CD4-positive, alpha-beta T cell treated with Interferon gamma for 1 hour (primary cell): ENCODE data around the gene IDH1.

Experiments
- DNase-seq: peaks from one replicate; pipeline ENCODE4 v3.0.0-alpha.2; 2020

Gene IDH1

GRCh38 chr2:208208335-208209085 lies 46.4 kb downstream of the IDH1 start:
- no peak for DNase-seq

- DNase-seq: no peak
Observed at GRCh38 chr2:208207769-208208168, 47.1 kb downstream of the IDH1 start.

- no peak for DNase-seq
Observed at GRCh38 chr2:208204166-208204565, 50.7 kb downstream of the IDH1 start.

DNA sequence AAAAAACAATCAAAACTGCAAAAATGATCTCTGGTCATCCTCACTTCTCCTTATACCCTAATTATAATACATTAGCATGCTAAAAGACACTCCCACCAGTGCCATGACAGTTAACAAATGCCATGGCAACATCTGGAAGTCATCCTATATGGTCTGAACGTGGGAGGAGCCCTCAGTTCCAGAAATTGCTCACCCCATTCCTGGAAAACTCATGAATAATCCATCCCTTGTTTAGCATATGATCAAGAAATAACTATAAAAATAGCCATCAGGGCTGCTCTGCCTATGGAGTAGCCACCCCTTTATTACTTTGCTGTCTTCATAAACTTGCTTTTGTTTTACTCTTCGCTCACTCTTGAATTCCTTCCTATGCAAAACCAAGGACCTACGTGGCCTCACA lies 59.3 kb downstream of the IDH1 start:
- DNase-seq: no peak

GRCh38 chr2:208192611-208193236 lies 62.1 kb downstream of the IDH1 start:
- no peak for DNase-seq

- no peak for DNase-seq
Observed at GRCh38 chr2:208189810-208190503, 64.9 kb downstream of the IDH1 start, which contains the start of gene C2orf80. C2orf80 (minus strand) TSS chr2:208190030; CDS start chr2:208186986, 3,044 bp downstream.

GRCh38 chr2:208189069-208189809 lies 65.6 kb downstream of the IDH1 start:
- DNase-seq: no peak

- no peak for DNase-seq
Observed at GRCh38 chr2:208186893-208187292, 68.0 kb downstream of the IDH1 start.

DNA sequence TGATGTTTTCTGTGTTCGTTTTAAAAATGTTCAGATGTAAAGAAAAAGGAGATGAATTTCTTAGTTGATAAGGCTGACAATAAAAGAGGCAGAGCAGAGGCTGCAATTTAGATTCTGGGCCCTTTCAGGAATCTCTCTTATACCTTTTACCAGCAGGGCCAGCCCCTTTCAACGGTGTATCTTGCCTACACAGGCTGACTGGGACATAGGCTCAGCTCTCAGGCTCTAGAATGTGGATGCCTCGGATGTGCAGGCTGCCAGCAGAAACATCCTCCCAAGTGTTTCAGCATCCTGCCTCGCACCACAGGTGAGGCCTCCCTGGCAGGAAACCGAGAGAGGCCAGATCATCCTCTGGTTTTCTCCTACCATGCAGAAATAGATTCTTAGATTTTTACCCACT lies 68.4 kb downstream of the IDH1 start:
- no peak for DNase-seq
